T47D (cell line): ENCODE measurements around the gene SIGLEC10.
"Not testable (repeated sequence)": the region's sequence is repeated elsewhere in the genome, so short reads cannot be mapped to it uniquely, and the experiment has no call there.

Experiments used
- DNase-seq, 2 experiments: peaks; one replicate each; pipeline versions ENCODE4 v3.0.0 to v3.0.0-alpha.2; 2011 to 2012; ENCODE audit warnings: low read depth in 1 of 2, low spot score in 1 of 2
- JUND ChIP-seq: IDR thresholded peaks from 2 replicates; pipeline ENCODE4 v1.6.1; 2012; ENCODE audit warnings: low read depth
- in situ Hi-C: cut with HindIII; loops from 2 replicates; pipeline ENCODE4 v1.10.0; 2016; ENCODE audit warnings: low sequenced_read_pairs, low pct_unique_long_range_greater_than_20kb

SIGLEC10 gene, protein sequence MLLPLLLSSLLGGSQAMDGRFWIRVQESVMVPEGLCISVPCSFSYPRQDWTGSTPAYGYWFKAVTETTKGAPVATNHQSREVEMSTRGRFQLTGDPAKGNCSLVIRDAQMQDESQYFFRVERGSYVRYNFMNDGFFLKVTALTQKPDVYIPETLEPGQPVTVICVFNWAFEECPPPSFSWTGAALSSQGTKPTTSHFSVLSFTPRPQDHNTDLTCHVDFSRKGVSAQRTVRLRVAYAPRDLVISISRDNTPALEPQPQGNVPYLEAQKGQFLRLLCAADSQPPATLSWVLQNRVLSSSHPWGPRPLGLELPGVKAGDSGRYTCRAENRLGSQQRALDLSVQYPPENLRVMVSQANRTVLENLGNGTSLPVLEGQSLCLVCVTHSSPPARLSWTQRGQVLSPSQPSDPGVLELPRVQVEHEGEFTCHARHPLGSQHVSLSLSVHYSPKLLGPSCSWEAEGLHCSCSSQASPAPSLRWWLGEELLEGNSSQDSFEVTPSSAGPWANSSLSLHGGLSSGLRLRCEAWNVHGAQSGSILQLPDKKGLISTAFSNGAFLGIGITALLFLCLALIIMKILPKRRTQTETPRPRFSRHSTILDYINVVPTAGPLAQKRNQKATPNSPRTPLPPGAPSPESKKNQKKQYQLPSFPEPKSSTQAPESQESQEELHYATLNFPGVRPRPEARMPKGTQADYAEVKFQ

GRCh38 chr19:51417107-51417809, at the start of gene SIGLEC10:
Gene SIGLEC10, minus strand, starts transcription at chr19:51417642. Its CDS starts 61 bp downstream, at chr19:51417581.
- in situ Hi-C loops, result no loop called here
- no peak for DNase-seq

DNA sequence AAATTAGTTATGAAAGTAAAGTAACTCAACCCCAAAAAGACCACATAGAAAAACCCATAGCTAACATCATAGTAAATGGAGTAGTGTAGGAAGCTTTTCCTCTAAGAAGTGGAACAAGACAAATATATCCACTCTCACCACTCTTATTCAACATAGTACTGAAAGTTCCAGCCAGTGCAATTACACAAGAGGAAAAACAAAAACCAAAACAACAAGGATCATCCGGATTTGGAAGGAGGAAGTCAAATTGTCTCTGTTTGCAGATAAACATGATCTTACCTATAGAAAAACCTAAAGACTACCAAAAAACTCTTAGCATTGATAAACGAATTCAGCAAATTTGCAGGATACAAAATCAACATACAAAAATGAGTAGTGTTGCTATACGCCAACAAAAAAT, 49.3 kb upstream of the SIGLEC10 start:
- no peak for DNase-seq
- no peak for TF ChIP-seq JUND
- in situ Hi-C loops, result no loop called here

More at GRCh38 chr19:51417107-51417809, at the start of gene SIGLEC10:
- no peak for TF ChIP-seq JUND

DNA sequence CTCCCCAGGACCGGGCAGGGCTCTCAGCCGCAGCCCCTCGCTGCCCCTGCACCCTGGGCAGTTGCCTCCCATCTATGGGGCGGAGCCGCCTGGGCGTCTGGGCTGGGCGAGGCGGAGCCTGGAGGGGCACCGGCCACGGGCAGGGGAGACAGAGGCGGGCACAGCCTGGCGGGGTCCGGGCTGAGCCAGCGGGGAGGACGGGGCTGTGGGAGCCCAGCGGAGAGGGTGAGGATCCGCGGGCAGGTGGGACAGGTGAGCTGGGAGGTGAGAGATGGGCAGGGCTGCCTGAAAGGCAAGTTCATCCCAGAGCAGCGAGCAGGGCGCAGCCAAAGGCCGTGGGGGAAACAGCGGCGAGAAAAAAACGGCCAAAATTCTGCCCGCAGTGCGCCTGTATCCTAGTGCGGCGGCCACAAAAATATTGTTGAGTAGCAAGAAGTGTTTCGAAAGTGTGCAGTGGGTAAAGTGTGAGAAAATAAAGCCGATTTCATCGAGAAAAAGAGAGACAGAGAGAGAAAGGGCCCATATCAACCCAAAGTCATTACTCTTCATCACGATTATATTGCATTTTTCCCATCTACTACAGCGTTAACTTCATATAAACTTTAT, 46.6 kb upstream of the SIGLEC10 start:
- DNase-seq, in situ Hi-C loops: not testable (repeated sequence)

DNA sequence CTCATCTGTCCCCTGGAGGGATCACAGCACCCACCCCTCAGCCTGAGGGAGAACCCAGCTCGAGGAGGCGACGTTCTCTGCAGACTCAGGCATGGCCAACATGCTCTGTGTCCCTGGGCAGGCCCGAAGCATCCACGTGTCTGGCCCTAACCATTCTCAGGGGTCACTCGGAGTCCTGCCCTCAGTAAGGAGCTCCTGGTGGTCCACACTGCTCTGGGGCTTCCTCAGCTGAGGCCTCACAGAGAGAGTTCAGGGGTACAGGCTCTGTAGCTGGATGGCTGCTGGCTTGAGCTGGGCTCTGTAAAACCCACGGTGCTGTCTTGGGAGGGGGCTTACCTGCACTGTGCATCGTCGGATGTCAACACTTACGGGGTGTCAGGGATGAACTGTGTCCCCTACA, 45.2 kb upstream of the SIGLEC10 start:
- TF ChIP-seq JUND, result no peak
- no peak for DNase-seq
- in situ Hi-C loops, result no loop called here

DNA sequence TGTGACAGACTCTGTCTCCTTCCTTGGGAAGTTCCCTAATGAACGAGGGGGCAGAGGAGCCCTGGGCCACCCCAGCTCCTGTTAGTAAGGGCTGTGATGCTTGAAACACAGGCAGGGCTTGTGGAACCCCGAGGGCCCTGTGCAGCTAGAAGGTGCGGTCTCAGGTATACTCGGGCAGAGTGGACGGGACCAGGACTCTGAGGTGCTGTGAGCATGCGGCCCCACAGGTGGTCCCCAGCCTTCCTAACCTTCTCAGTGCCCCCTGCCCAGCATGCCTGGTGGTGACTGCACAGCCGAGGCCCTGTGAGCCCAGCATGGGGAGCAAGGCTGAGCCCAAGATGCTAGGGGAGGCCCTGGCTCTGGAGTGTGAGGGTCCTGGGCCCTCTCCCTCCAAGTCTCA, 44.8 kb upstream of the SIGLEC10 start:
- no peak for DNase-seq
- no peak for TF ChIP-seq JUND
- in situ Hi-C loops, result no loop called here

GRCh38 chr19:51461723-51462161, 44.3 kb upstream of the SIGLEC10 start:
- no peak for DNase-seq
- in situ Hi-C loops, result no loop called here
- no peak for TF ChIP-seq JUND

- DNase-seq, result no peak
These were observed 42.9 kb upstream of the SIGLEC10 start for GRCh38 chr19:51460164-51460992.

GRCh38 chr19:51458899-51459505, 41.6 kb upstream of the SIGLEC10 start:
- no peak for TF ChIP-seq JUND
- DNase-seq, result no peak
- in situ Hi-C loops, result no loop called here

More at GRCh38 chr19:51460164-51460992, 42.9 kb upstream of the SIGLEC10 start:
- TF ChIP-seq JUND, result no peak
- in situ Hi-C loops, result no loop called here

DNA sequence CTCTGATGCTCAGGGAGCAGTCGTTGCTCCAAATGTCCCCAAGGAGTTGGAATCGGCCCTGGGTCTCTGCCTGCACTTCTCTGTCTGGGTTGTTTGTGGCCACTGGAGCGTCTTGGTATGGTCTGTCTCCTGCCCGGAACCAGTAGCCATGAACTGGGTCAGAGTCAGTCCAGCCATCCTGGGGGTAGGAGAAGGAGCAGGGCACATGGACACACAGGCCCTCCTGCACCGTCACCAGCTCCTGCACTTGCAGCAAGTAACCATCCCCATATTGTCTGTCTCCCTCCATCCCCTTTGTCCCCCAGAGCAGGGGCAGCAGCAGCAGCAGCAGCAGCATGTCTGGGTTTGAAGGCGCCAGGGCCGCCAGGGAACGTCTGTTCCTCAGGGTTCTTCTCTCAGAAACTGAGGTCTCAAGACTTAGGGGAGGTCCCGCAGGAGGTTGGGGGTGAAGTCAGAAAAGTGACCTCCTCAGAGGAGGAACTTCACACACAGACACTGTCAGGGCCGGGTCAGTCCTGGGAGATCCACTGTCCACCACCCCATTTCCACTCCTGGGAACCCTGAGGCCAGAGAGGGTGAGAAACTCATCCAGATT, 40.7 kb upstream of the SIGLEC10 start, which contains the start of gene SIGLEC8:
Gene SIGLEC8, minus strand, starts transcription at position 404 of the 595 bp plus-strand sequence. Its CDS starts 67 bp downstream, at position 337.
- no peak for DNase-seq
- no peak for TF ChIP-seq JUND
- in situ Hi-C loops, result no loop called here

DNA sequence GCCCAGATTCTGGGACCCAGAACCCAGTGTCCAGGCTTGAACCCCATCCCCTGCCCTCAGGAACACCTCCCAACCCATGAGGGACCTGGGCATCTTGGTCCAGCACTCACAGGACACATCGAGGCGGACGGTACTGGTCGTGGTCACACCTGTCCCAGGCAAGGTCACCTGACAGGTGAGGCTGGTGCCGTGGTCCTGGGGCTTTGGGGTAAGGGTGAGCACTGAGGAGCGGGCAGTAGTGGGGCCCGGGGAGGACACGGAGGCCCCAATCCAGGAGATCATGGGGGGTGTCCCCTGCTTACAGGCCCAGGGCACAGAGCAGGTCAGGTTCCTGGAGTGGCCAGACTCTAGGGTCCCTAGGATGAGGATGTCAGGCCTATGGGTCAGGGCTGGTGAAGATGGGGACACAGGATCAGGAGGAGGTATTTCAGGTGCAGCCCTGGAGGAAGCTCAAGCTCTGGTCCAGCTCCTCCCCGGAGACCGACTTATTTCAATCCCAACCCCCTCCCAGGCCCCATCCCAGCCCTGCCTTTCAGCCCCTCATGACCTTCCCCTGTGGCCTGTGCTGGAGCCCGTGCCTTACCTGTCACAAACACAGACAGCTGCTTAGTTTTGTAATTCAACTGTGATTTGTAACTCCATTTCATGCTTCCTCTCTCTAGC, 40.0 kb upstream of the SIGLEC10 start:
- no peak for TF ChIP-seq JUND
- in situ Hi-C loops, result no loop called here
- no peak for DNase-seq
